Renal cortex interstitium (tissue), 11 donors: Measurements from ENCODE around the gene TBC1D2B. TPM values are rescaled to one million over a fixed set of nuclear protein-coding genes. Genes with fewer than 3 reads are reported as not detected.
"Not testable (repeated sequence)": the region's sequence is repeated elsewhere in the genome, so short reads cannot be mapped to it uniquely, and the experiment has no call there.

Experiments used
- DNase-seq, 11 donors: peaks; one replicate each; pipeline ENCODE4 v3.0.0-alpha.2; 2013; ENCODE audit warnings: low read depth in 9 of 11, low spot score in 4 of 11; ENCODE audit errors: extremely low read depth in 1 of 11
- polyA plus RNA-seq, 3 donors: library from polyadenylated mRNA; unstranded; fragments of 120-200 nt; gene quantifications; one replicate each; pipeline ENCODE4 v1.2.1, GENCODE V29; 2013; ENCODE audit not compliant: insufficient read length in 3 of 3

Gene TBC1D2B
- polyA plus RNA-seq, 3 donors, result 27.7 to 30.5 (median 29.8) TPM

GRCh38 chr15:77997761-77998554 is 79.6 kb downstream of the TBC1D2B start:
- DNase-seq, result not testable (repeated sequence)

GRCh38 chr15:77997221-77997620 is 80.3 kb downstream of the TBC1D2B start:
- DNase-seq, result not testable (repeated sequence)

- not testable (repeated sequence) for DNase-seq
Measured at GRCh38 chr15:77996713-77997171, 80.8 kb downstream of the TBC1D2B start.

GRCh38 chr15:77996226-77996625 is 81.3 kb downstream of the TBC1D2B start:
- not testable (repeated sequence) for DNase-seq

GRCh38 chr15:77995537-77995918 is 82.0 kb downstream of the TBC1D2B start:
- not testable (repeated sequence) for DNase-seq

- not testable (repeated sequence) for DNase-seq
Measured at GRCh38 chr15:77994893-77995536, 82.5 kb downstream of the TBC1D2B start.

- not testable (repeated sequence) for DNase-seq
Measured at GRCh38 chr15:77993970-77994693, 83.4 kb downstream of the TBC1D2B start.

GRCh38 chr15:77993374-77993911 is 84.1 kb downstream of the TBC1D2B start:
- DNase-seq, result no peak

- no peak for DNase-seq
Measured at GRCh38 chr15:77992356-77993222, 84.9 kb downstream of the TBC1D2B start.

- peak in 6 of 11 donors; percentile 49 to 77 (median 60) for DNase-seq
Measured at GRCh38 chr15:77991658-77992201, 85.8 kb downstream of the TBC1D2B start.

- no peak for DNase-seq
Measured at GRCh38 chr15:77991029-77991406, 86.5 kb downstream of the TBC1D2B start.

- DNase-seq, result no peak
Measured at GRCh38 chr15:77989296-77990143, 88.0 kb downstream of the TBC1D2B start.

GRCh38 chr15:77988347-77989295 is 88.9 kb downstream of the TBC1D2B start:
- DNase-seq, result no peak

GRCh38 chr15:77987765-77988136 is 89.8 kb downstream of the TBC1D2B start:
- not testable (repeated sequence) for DNase-seq

- DNase-seq, result no peak
Measured at GRCh38 chr15:77986891-77987764, 90.4 kb downstream of the TBC1D2B start.
